ENCODE data around the gene KRT10. TPM values are rescaled to one million over a fixed set of nuclear protein-coding genes. Genes with fewer than 3 reads are reported as not detected.

KRT10 gene
- total RNA-seq, 1 donor = 2.2 TPM

DNA sequence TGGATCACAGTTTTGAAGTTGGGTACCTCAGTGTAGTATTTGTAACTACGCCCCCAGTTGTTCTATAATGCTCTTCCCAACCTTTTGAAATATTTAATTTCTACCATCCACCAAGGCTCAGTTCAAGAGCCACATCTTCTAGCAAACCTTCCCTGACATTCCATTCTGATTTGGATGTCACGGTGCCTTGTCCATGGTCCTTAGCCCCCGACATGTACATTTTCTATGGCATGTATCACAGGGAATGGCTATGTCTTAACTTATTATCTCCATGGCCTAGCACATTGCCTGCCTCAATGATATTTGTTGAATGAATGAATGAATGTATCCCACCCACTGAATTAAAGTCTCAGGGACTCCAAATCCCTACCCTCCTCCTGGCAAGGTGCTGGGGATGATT, 16.3 kb downstream of the KRT10 start:
- H3K79me2 ChIP-seq (ENCODE audit: insufficient read depth, low read length) = no peaks in the 10 kb centered on the region
- H4K20me1 ChIP-seq (ENCODE audit: insufficient read depth, low read length) = no peaks in the 10 kb centered on the region
- peaks cover 17% of the 10 kb centered on the region for H3K4me1 ChIP-seq (ENCODE audit: insufficient read depth, low read length)
- DNase-seq (ENCODE audit: insufficient read length, low spot score, missing footprints) = no peak
- H3K36me3 ChIP-seq (ENCODE audit: insufficient read depth, low read length) = no peaks in the 10 kb centered on the region
- no peak overlapping the region for H3K4me2 ChIP-seq (ENCODE audit: insufficient read depth, low read length)
- no peaks in the 10 kb centered on the region for H3K9me3 ChIP-seq (ENCODE audit: low read depth, low read length)
- no peak overlapping the region for H3K27ac ChIP-seq (ENCODE audit: low read depth, low read length)
- H2AFZ ChIP-seq (ENCODE audit: low read length) = no peak overlapping the region
- TF ChIP-seq, protein P1, sequence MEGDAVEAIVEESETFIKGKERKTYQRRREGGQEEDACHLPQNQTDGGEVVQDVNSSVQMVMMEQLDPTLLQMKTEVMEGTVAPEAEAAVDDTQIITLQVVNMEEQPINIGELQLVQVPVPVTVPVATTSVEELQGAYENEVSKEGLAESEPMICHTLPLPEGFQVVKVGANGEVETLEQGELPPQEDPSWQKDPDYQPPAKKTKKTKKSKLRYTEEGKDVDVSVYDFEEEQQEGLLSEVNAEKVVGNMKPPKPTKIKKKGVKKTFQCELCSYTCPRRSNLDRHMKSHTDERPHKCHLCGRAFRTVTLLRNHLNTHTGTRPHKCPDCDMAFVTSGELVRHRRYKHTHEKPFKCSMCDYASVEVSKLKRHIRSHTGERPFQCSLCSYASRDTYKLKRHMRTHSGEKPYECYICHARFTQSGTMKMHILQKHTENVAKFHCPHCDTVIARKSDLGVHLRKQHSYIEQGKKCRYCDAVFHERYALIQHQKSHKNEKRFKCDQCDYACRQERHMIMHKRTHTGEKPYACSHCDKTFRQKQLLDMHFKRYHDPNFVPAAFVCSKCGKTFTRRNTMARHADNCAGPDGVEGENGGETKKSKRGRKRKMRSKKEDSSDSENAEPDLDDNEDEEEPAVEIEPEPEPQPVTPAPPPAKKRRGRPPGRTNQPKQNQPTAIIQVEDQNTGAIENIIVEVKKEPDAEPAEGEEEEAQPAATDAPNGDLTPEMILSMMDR (IDR thresholded peaks at IDR 0.05; ENCODE audit: extremely low read depth, low read depth, low read length) = no peak
- no peak overlapping the region for H3K4me3 ChIP-seq (ENCODE audit: insufficient read depth, low read length)
- peaks cover under 1% of the 10 kb centered on the region for H3K27me3 ChIP-seq (ENCODE audit: insufficient read depth, low read length)

DNA sequence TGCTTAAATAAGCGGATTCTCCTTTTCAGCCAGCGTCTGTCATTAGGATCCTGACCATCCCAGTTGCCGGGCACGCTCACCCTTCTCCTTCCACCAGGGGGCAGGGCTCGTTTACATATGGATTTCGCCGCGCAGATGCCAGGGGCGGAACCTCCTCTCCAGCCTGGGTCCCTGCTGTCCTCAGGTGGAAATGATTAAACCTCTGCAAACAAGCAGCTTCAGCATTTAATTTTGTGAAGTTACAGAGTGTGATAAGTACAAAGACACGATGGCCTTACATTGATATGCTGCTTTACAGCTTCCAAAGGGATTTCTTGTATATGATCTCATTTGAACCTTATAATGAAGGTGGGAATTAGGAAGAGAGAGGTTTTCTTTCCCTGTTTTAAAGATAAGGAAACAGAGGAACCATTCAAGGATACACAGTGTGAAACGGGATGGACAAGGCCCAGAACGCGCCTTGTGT, 18.8 kb downstream of the KRT10 start:
- no peak overlapping the region for H3K4me3 ChIP-seq (ENCODE audit: insufficient read depth, low read length)
- H3K4me1 ChIP-seq (ENCODE audit: insufficient read depth, low read length) = no peaks in the 10 kb centered on the region
- H3K27me3 ChIP-seq (ENCODE audit: insufficient read depth, low read length) = peaks cover 16% of the 10 kb centered on the region
- DNase-seq (ENCODE audit: insufficient read length, low spot score, missing footprints) = peak; percentile 87
- no peak overlapping the region for H3K4me2 ChIP-seq (ENCODE audit: insufficient read depth, low read length)
- H3K36me3 ChIP-seq (ENCODE audit: insufficient read depth, low read length) = no peaks in the 10 kb centered on the region
- TF ChIP-seq, protein P1 (IDR thresholded peaks at IDR 0.05; ENCODE audit: extremely low read depth, low read depth, low read length) = peak; percentile 96
- no peak overlapping the region for H2AFZ ChIP-seq (ENCODE audit: low read length)
- no peak overlapping the region for H3K27ac ChIP-seq (ENCODE audit: low read depth, low read length)
- no peaks in the 10 kb centered on the region for H3K79me2 ChIP-seq (ENCODE audit: insufficient read depth, low read length)
- H3K9me3 ChIP-seq (ENCODE audit: low read depth, low read length) = no peaks in the 10 kb centered on the region
- H4K20me1 ChIP-seq (ENCODE audit: insufficient read depth, low read length) = no peaks in the 10 kb centered on the region

DNA sequence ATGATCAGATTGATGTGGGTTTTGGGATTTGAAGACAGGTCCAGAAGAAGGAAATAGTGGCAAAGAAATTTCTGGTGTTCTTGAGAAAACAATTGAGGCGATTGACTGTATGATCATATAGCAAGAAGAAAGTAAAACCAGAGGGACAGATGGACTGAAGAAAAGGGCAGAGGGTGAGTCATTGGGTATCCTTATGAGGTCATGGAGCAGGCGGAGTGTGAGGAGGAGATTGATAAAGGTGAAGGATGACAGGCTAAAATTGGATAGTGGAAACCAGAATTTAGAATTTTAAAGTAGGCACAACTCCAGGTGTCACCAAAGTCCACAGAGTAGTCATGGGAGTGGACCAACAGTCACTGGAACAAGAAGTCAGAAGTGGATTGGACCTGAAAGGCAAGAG, 21.3 kb downstream of the KRT10 start:
- DNase-seq (ENCODE audit: insufficient read length, low spot score, missing footprints) = no peak
- no peaks in the 10 kb centered on the region for H3K9me3 ChIP-seq (ENCODE audit: low read depth, low read length)

DNA sequence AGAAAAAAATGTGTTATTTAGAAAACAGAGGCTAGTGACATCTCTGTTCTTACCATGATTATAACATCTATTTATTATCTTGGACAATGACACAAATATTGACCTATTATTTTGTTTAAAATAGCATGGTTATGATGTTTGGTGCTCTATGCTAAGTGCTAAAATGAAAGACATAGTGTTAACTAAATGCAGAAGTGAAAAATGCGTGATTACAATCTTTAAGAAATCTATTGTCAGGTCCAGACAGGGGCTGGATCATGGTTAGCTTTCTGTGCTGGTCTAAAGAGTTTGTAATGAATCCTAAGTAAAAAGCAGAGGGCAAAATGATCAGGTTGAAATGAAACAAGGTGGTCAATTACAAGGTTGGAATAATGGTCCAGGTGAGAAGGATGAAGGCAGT, 22.0 kb downstream of the KRT10 start:
- Histone ChIP-seq H3K4me2 (ENCODE audit: insufficient read depth, low read length) (no peak overlapping the region), H3K27ac (ENCODE audit: low read depth, low read length) (no peak overlapping the region), H3K9me3 (ENCODE audit: low read depth, low read length) (no peaks in the 10 kb centered on the region), H3K4me1 (ENCODE audit: insufficient read depth, low read length) (no peaks in the 10 kb centered on the region), H3K79me2 (ENCODE audit: insufficient read depth, low read length) (no peaks in the 10 kb centered on the region), H2AFZ (ENCODE audit: low read length) (no peak overlapping the region), H3K4me3 (ENCODE audit: insufficient read depth, low read length) (no peak overlapping the region), H4K20me1 (ENCODE audit: insufficient read depth, low read length) (no peaks in the 10 kb centered on the region), H3K27me3 (ENCODE audit: insufficient read depth, low read length) (peaks cover 41% of the 10 kb centered on the region), H3K36me3 (ENCODE audit: insufficient read depth, low read length) (no peaks in the 10 kb centered on the region)
- no peak for DNase-seq (ENCODE audit: insufficient read length, low spot score, missing footprints)
- TF ChIP-seq, protein P1 (IDR thresholded peaks at IDR 0.05; ENCODE audit: extremely low read depth, low read depth, low read length) = no peak

More for the DNA sequence above, 21.3 kb downstream of the KRT10 start:
- no peaks in the 10 kb centered on the region for H3K4me1 ChIP-seq (ENCODE audit: insufficient read depth, low read length)
- H3K4me2 ChIP-seq (ENCODE audit: insufficient read depth, low read length) = no peak overlapping the region
- no peak overlapping the region for H2AFZ ChIP-seq (ENCODE audit: low read length)
- no peaks in the 10 kb centered on the region for H3K36me3 ChIP-seq (ENCODE audit: insufficient read depth, low read length)
- no peak overlapping the region for H3K4me3 ChIP-seq (ENCODE audit: insufficient read depth, low read length)
- H3K79me2 ChIP-seq (ENCODE audit: insufficient read depth, low read length) = no peaks in the 10 kb centered on the region
- TF ChIP-seq, protein P1 (IDR thresholded peaks at IDR 0.05; ENCODE audit: extremely low read depth, low read depth, low read length) = no peak
- peaks cover 34% of the 10 kb centered on the region for H3K27me3 ChIP-seq (ENCODE audit: insufficient read depth, low read length)
- H4K20me1 ChIP-seq (ENCODE audit: insufficient read depth, low read length) = no peaks in the 10 kb centered on the region
- no peak overlapping the region for H3K27ac ChIP-seq (ENCODE audit: low read depth, low read length)

Measured in osteoblast (primary cell).